SH-SY5Y (cell line): ENCODE data around the gene CEP85L.

Experiments used
- GATA2 ChIP-seq: IDR thresholded peaks from 2 replicates; pipeline ENCODE4 v1.6.1; 2011; ENCODE audit warnings: mild to moderate bottlenecking, low read depth, low read length
- GATA3 ChIP-seq: IDR thresholded peaks from 2 replicates; pipeline ENCODE4 v1.6.1; 2011; ENCODE audit warnings: low read depth, mild to moderate bottlenecking, low read length, moderate library complexity

- TF ChIP-seq GATA2: no peak
- no peak for TF ChIP-seq GATA3
These were observed 86.0 kb downstream of the CEP85L start for GRCh38 chr6:118565311-118565960.
